Skeletal muscle cell (primary cell): ENCODE results near the gene MYO1E.
"Not testable (repeated sequence)": the region's sequence is repeated elsewhere in the genome, so short reads cannot be mapped to it uniquely, and the experiment has no call there.

Experiments used
- DNase-seq: peaks from one replicate; pipeline ENCODE4 v3.0.0-alpha.2; 2010; ENCODE audit warnings: low read depth
- H3K4me3 ChIP-seq: 2 replicates; pipeline ENCODE4 v1.5.1; 2011; ENCODE audit warnings: low read depth, mild to moderate bottlenecking, control low read depth, low read length, moderate library complexity

Gene MYO1E

GRCh38 chr15:59131969-59132562 lies 240.6 kb downstream of the MYO1E start:
- no peak for DNase-seq
- no peak overlapping the region for H3K4me3 ChIP-seq

DNA sequence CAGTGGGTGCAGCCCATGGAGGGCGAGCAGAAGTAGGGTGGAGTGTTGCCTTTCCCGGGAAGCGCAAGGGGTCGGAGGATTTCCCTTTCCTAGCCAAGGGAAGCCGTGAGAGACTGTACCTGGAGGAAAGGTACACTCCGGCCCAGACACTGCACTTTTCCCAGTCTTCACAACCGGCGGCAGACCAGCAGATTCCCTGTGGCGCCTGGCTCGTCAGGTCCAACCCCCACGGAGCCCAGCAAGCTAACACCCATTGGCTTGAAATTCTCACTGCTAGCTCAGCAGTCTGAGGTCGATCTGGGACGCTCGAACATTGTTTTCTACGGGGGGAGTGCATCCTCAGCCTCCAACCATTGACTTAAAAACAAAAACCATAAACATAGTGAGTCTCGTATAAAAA lies 241.2 kb downstream of the MYO1E start:
- DNase-seq = no peak
- H3K4me3 ChIP-seq = no peak overlapping the region

DNA sequence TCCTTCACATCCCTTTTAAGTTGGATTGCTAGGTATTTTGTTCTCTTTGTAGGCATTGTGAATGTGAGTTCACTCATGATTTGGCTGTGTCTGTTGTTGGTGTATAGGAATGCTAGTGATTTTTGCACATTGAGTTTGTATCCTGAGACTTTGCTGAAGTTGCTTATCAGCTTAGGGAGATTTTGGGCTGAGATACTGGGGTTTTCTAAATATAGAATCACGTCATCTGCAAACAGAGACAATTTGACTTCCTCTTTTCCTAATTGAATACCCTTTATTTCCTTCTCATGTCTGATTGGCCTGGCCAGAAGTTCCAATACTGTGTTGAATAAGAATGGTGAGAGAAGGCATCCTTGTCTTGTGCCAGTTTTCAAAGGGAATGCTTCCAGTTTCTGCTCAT lies 245.4 kb downstream of the MYO1E start:
- H3K4me3 ChIP-seq, DNase-seq: not testable (repeated sequence)

DNA sequence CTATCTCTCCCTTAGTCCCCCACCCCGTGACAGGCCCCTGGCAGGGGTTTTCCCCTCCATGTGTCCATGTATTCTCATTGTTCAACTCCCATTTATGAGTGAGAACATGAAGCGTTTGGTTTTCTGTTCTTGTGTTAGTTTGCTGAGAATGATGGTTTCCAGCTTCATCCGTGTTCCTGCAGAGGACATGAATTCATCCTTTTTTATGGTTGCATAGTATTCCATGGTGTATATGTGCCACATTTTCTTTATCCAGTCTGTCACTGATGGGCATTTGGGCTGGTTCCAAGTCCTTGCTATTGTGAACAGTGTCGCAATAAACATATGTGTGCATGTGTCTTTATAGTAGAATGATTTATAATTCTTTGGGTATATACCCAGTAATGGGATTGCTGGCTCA lies 247.0 kb downstream of the MYO1E start:
- not testable (repeated sequence) for DNase-seq

GRCh38 chr15:59124261-59124660 lies 248.4 kb downstream of the MYO1E start:
- no peak overlapping the region for H3K4me3 ChIP-seq
- DNase-seq = no peak

More for the DNA sequence above, 247.0 kb downstream of the MYO1E start:
- not testable (repeated sequence) for H3K4me3 ChIP-seq

- H3K4me3 ChIP-seq = no peak overlapping the region
- no peak for DNase-seq
Measured at GRCh38 chr15:59120937-59121336, 251.7 kb downstream of the MYO1E start.

GRCh38 chr15:59119625-59120024 lies 253.0 kb downstream of the MYO1E start:
- no peak for DNase-seq
- H3K4me3 ChIP-seq = no peak overlapping the region

GRCh38 chr15:59116771-59117170 lies 255.9 kb downstream of the MYO1E start:
- DNase-seq = no peak
- H3K4me3 ChIP-seq = no peak overlapping the region

DNA sequence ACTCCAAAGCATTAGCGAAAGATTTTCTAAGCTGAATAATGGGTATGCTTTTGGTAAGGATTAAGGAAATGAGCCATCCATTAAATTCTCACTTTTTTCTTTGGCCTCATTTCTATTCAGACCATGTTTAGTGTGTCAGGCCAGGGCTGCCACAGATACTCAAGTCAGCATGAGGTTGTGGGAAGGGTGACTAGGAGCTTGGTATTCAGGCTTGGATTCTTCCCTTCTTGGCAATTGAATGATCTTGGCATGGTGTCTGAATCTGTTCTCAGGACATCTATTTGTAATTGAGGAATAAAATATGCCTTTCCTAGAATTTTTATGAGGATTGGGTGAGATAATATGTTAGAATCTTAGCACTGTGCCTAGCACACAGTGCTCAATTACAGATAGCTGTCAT lies 256.5 kb downstream of the MYO1E start:
- H3K4me3 ChIP-seq = no peak overlapping the region
- DNase-seq = no peak

GRCh38 chr15:59115047-59115446 lies 257.6 kb downstream of the MYO1E start:
- H3K4me3 ChIP-seq = no peak overlapping the region
- DNase-seq = no peak

DNA sequence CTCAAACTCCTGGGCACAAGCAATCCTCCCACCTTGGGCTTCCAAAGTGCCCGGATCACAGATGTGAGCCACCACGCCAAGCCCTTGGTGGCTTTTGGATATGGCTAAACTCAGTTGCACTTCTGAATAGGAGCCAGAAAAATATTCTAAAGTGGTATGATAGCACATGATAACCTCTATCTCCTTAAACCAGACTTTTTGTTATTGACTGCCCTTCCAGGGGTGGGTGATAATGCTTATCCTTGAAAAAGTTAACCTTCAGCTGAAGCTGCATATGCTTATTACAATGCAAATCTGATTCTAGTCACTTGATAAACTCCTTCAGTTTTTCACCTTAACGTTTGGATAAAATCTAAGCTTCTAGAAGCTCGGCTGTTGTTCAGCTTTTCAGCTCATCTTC lies 261.4 kb downstream of the MYO1E start:
- no peak overlapping the region for H3K4me3 ChIP-seq
- DNase-seq = no peak

DNA sequence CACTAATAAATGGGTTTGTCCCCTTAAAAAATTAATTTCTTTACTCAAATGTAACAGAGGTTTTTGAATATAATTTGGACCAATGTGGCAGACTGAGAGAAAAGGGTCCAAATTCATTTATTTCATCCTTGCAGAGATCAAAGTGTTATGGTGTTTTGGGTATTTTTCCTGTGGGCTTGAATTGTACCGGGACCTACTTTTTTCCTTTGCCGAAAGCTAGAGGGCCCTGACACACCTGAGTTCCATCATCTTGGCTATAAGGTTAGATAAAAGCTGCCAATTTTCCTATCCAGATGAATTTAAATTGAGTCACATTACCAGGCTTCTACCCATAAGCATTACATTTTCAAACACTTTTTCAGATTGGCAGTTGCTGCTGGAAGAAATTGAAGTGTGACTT lies 266.8 kb downstream of the MYO1E start:
- H3K4me3 ChIP-seq = peak overlapping the region; percentile 82
- DNase-seq = no peak

DNA sequence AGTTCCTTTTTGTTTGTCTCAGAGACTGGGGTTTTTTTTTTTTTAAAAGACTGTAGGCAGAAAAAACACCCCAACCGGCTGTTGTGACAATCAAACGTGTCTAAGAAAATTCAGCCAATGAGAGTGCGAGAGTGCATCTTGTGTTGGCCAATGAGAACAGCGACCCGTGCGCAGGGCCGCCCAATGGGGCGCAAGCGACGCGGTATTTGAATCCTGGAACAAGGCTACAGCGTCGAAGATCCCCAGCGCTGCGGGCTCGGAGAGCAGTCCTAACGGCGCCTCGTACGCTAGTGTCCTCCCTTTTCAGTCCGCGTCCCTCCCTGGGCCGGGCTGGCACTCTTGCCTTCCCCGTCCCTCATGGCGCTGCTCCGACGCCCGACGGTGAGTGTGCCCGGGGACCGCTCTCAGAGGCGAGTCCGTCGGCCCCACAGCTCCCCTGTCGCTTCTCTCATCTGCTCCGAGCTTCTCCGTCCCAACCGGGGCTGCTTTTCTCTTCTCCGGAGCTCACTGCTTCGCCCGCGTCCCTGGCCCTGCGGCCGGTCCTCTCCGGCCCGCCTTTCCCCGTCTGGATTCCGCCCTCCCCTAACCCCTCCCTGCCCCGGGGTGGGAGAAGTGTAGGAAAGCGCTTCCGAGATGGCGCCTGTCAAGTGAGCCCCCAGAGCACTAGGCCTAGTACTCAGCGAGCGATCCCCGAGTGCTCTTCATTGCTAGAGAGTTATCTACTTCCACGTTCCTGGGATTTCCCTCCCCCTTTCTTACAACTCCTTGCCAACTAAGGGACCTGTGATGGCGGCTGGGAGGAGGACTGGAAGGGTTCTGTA lies 267.5 kb downstream of the MYO1E start, which contains the start of gene CCNB2:
Gene CCNB2 (plus strand): TSS at position 235 of the 821 bp plus-strand sequence. CDS start 123 bp downstream, at position 358.
- peak; percentile 79 for DNase-seq

DNA sequence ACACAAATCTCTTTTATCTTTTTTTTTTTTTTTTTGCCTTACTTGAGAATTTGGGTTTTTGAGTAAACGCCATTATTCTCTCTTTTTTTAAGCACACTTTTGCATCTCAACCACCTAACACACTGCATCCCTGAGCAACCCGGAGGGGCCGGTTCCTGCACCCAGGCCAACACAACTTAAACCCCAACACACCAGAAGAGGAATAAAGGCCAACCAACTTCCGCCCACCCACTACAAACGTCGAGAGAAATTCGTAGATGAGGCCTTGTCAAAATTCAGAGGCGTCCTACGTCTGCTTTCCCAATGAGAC lies 268.1 kb downstream of the MYO1E start:
- DNase-seq = no peak

More for the DNA sequence above, 267.5 kb downstream of the MYO1E start, which contains the start of gene CCNB2:
- H3K4me3 ChIP-seq = peak within 1 kb of the TSS; percentile 82

GRCh38 chr15:59099162-59099685 lies 273.4 kb downstream of the MYO1E start:
- DNase-seq = no peak
- no peak overlapping the region for H3K4me3 ChIP-seq

More for the DNA sequence above, 268.1 kb downstream of the MYO1E start:
- peak overlapping the region; percentile 82 for H3K4me3 ChIP-seq

- no peak overlapping the region for H3K4me3 ChIP-seq
- DNase-seq = no peak
Measured at GRCh38 chr15:59096429-59096828, 276.2 kb downstream of the MYO1E start.

GRCh38 chr15:59094077-59094476 lies 278.6 kb downstream of the MYO1E start:
- DNase-seq = no peak
- no peak overlapping the region for H3K4me3 ChIP-seq

- DNase-seq = no peak
- H3K4me3 ChIP-seq = no peak overlapping the region
Measured at GRCh38 chr15:59087731-59088130, 284.9 kb downstream of the MYO1E start.
